HG03135 (cell line): ENCODE data around the gene RPTOR.
"Not testable (repeated sequence)": the region's sequence is repeated elsewhere in the genome, so short reads cannot be mapped to it uniquely, and the experiment has no call there.

Source experiments
- ATAC-seq: cut with Tn5 transposase; IDR thresholded peaks from one replicate; pipeline ENCODE4 v1.9.1; 2021; ENCODE audit warnings: mild to moderate bottlenecking, moderate library complexity; ENCODE audit not compliant: unreplicated experiment

The RPTOR gene

GRCh38 chr17:80614332-80615047 is 69.9 kb downstream of the RPTOR start:
- no peak for ATAC-seq

GRCh38 chr17:80615376-80615775 is 70.7 kb downstream of the RPTOR start:
- ATAC-seq: no peak

- ATAC-seq: no peak
Observed at GRCh38 chr17:80616705-80617104, 72.1 kb downstream of the RPTOR start.

- ATAC-seq: no peak
Observed at GRCh38 chr17:80618304-80618703, 73.7 kb downstream of the RPTOR start.

- no peak for ATAC-seq
Observed at GRCh38 chr17:80619535-80620235, 75.0 kb downstream of the RPTOR start.

GRCh38 chr17:80621335-80621996 is 76.8 kb downstream of the RPTOR start:
- no peak for ATAC-seq

- ATAC-seq: no peak
Observed at GRCh38 chr17:80621997-80622357, 77.3 kb downstream of the RPTOR start.

- ATAC-seq: no peak
Observed at GRCh38 chr17:80624864-80625263, 80.2 kb downstream of the RPTOR start.

- ATAC-seq: no peak
Observed at GRCh38 chr17:80625627-80626026, 81.0 kb downstream of the RPTOR start.

GRCh38 chr17:80628881-80629280 is 84.2 kb downstream of the RPTOR start:
- ATAC-seq: not testable (repeated sequence)

- no peak for ATAC-seq
Observed at GRCh38 chr17:80629298-80630028, 84.8 kb downstream of the RPTOR start.

GRCh38 chr17:80630560-80631120 is 86.0 kb downstream of the RPTOR start:
- no peak for ATAC-seq

GRCh38 chr17:80631142-80632045 is 86.8 kb downstream of the RPTOR start:
- ATAC-seq: no peak

GRCh38 chr17:80632046-80632581 is 87.5 kb downstream of the RPTOR start:
- no peak for ATAC-seq

- no peak for ATAC-seq
Observed at GRCh38 chr17:80633207-80633606, 88.6 kb downstream of the RPTOR start.

- no peak for ATAC-seq
Observed at GRCh38 chr17:80633994-80634566, 89.4 kb downstream of the RPTOR start.

GRCh38 chr17:80636361-80637018 is 91.9 kb downstream of the RPTOR start:
- ATAC-seq: no peak

- ATAC-seq: no peak
Observed at GRCh38 chr17:80637048-80637781, 92.6 kb downstream of the RPTOR start.
